Brain microvascular endothelial cell (primary cell): ENCODE data around the gene NEDD9.

ENCODE experiments used
- DNase-seq: peaks from one replicate; pipeline ENCODE4 v3.0.0-alpha.2; 2020
- H3K27ac ChIP-seq: fragments of 250-450 bp; sonication (Bioruptor Pico); 2 replicates; pipeline ENCODE4 v1.5.1; 2020; ENCODE audit warnings: mild to moderate bottlenecking, moderate library complexity
- H3K27me3 ChIP-seq: fragments of 250-450 bp; sonication (Bioruptor Pico); replicated peaks from 2 replicates; pipeline ENCODE4 v1.5.1; 2020; ENCODE audit warnings: mild to moderate bottlenecking
- H3K36me3 ChIP-seq: fragments of 250-450 bp; sonication (Bioruptor Pico); replicated peaks from 2 replicates; pipeline ENCODE4 v1.5.1; 2020; ENCODE audit warnings: mild to moderate bottlenecking
- H3K4me3 ChIP-seq: 2 replicates; pipeline ENCODE4 v1.5.1; 2011; ENCODE audit warnings: low read depth, mild to moderate bottlenecking, control low read depth, low read length, moderate library complexity
- CTCF ChIP-seq: IDR thresholded peaks from 2 replicates; pipeline ENCODE4 v1.5.1; 2011; ENCODE audit warnings: low read depth, mild to moderate bottlenecking, moderate library complexity, low read length, control low read depth, inconsistent platforms; ENCODE audit errors: missing control alignments
- in situ Hi-C: cut with HindIII; loops from 2 replicates; pipeline ENCODE4 v1.10.0; 2017; ENCODE audit warnings: low sequenced_read_pairs, low pct_ligation_motif_present

Gene NEDD9

DNA sequence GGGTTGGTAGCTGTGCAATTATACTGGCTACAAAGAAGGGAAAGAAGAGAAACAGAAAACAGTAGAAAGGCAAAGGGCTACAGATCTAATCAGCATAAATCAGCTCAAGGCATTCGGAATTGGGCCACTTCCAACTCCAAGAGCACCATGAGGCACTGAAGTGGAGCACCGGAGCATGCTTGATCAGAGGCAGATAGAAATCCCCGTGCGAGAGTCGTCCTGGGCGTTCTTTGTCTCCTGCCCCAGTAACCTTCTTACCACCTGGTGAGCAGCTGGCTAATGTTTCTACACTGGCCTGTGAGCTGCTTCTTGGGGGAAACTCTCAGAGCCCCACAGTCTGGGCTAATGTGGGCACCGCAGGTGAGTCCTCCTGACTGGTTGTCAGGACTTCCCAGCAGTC is 16.7 kb downstream of the NEDD9 start:
- Histone ChIP-seq H3K27me3 (no peaks in the 10 kb centered on the region), H3K4me3 (no peak overlapping the region), H3K27ac (no peak overlapping the region), H3K36me3 (peaks cover 14% of the 10 kb centered on the region)
- in situ Hi-C loops = no loop called here
- TF ChIP-seq CTCF = no peak
- no peak for DNase-seq

DNA sequence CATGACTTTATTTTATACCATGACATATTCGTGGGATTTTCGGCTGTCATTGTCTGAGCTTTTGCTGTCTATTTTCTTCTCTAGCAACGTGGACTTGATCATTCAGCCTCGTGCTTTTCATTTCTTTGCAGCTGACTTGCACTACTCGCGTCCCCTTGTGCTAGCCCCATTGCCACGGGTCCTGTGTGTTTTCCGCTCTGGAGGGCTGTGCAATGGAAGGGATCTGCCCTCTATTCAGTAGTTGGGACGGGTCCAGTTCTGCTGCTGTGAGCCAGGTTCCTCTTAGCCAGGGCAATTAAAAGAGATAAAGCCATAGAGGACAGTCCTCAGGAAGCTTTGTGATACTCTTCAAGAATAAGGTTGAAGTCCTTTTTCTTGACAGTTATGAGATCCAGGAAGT is 17.6 kb downstream of the NEDD9 start:
- no peak overlapping the region for H3K4me3 ChIP-seq
- no peaks in the 10 kb centered on the region for H3K27me3 ChIP-seq
- peaks cover 14% of the 10 kb centered on the region for H3K36me3 ChIP-seq
- H3K27ac ChIP-seq = no peak overlapping the region
- in situ Hi-C loops = no loop called here
- no peak for DNase-seq
- no peak for TF ChIP-seq CTCF

- Histone ChIP-seq H3K27ac (no peak overlapping the region), H3K36me3 (peaks cover 9% of the 10 kb centered on the region), H3K4me3 (no peak overlapping the region)
Observed at GRCh38 chr6:11214084-11214833, 18.2 kb downstream of the NEDD9 start.

GRCh38 chr6:11213422-11214021 is 18.9 kb downstream of the NEDD9 start:
- DNase-seq = no peak
- peaks cover 6% of the 10 kb centered on the region for H3K36me3 ChIP-seq
- no peak for TF ChIP-seq CTCF
- H3K27me3 ChIP-seq = no peaks in the 10 kb centered on the region
- in situ Hi-C loops = no loop called here
- H3K4me3 ChIP-seq = no peak overlapping the region
- H3K27ac ChIP-seq = no peak overlapping the region

More at GRCh38 chr6:11214084-11214833, 18.2 kb downstream of the NEDD9 start:
- DNase-seq = no peak
- TF ChIP-seq CTCF = no peak
- no peaks in the 10 kb centered on the region for H3K27me3 ChIP-seq
- in situ Hi-C loops = no loop called here

DNA sequence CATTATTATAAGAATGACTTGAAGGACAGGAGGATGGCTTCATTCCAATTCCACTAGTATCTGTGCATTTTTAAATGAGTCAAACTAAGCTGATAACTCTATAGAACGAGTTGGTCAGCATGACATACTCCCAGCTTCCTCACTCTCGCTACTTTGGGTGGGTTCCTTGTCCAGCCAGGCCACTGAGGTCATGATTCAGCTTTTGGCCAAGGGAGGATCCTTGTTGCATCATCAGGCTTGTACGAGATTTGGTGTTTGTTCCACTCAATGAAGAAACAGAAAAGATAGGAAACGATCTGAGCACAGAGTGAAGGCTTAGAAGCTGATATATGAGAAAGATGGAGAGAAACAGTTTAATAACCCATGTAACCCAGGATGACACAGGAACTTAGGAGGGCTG is 19.8 kb downstream of the NEDD9 start:
- in situ Hi-C loops = no loop called here
- peaks cover 6% of the 10 kb centered on the region for H3K36me3 ChIP-seq
- no peak for TF ChIP-seq CTCF
- H3K4me3 ChIP-seq = no peak overlapping the region
- peak overlapping the region; percentile 51 for H3K27ac ChIP-seq
- DNase-seq = peak; percentile 74
- no peaks in the 10 kb centered on the region for H3K27me3 ChIP-seq
